ENCODE data around the gene ZNF12.

DNA sequence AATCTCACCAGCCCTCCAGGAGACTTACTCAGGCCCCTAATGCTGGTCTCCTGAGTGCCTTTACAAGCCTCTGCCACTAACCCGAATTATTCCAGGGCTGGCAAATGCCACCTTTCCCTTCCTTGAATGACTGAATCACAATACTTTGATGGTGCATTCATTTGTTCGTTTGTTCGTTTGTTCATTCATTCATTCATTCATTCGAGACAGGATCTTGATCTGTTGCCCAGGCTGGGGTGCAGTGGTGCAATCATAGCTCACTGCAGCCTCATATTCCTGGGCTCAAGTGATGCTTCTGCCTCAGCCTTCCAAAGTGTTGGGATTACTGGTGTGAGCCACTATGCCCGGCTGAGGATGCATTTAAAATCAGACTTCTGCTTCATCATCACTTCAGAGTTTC is 6.0 kb downstream of the ZNF12 start:
- TF ChIP-seq, protein P1, sequence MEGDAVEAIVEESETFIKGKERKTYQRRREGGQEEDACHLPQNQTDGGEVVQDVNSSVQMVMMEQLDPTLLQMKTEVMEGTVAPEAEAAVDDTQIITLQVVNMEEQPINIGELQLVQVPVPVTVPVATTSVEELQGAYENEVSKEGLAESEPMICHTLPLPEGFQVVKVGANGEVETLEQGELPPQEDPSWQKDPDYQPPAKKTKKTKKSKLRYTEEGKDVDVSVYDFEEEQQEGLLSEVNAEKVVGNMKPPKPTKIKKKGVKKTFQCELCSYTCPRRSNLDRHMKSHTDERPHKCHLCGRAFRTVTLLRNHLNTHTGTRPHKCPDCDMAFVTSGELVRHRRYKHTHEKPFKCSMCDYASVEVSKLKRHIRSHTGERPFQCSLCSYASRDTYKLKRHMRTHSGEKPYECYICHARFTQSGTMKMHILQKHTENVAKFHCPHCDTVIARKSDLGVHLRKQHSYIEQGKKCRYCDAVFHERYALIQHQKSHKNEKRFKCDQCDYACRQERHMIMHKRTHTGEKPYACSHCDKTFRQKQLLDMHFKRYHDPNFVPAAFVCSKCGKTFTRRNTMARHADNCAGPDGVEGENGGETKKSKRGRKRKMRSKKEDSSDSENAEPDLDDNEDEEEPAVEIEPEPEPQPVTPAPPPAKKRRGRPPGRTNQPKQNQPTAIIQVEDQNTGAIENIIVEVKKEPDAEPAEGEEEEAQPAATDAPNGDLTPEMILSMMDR (IDR thresholded peaks at IDR 0.05; ENCODE audit: control extremely low read depth in 1 of 3, insufficient read depth in 1 of 3, low read depth in 1 of 3, low read length in 3 of 3) = no peak
- TF ChIP-seq KDM4A (IDR thresholded peaks at IDR 0.05; ENCODE audit: low read depth, low read length, severe bottlenecking) (no peak), POLR2A (IDR thresholded peaks at IDR 0.05; ENCODE audit: control extremely low read depth in 1 of 2, low read depth in 2 of 2, low read length in 2 of 2) (no peak), KDM1A (IDR thresholded peaks at IDR 0.05; ENCODE audit: borderline replicate concordance, low read length) (no peak)

Measured in H1 (cell line).